ENCODE data around the gene CRTC1. TPM values are rescaled to one million over a fixed set of nuclear protein-coding genes. Genes with fewer than 3 reads are reported as not detected.

Gene CRTC1
- total RNA-seq, 1 donor from 2014 or later = 28.8 TPM

DNA sequence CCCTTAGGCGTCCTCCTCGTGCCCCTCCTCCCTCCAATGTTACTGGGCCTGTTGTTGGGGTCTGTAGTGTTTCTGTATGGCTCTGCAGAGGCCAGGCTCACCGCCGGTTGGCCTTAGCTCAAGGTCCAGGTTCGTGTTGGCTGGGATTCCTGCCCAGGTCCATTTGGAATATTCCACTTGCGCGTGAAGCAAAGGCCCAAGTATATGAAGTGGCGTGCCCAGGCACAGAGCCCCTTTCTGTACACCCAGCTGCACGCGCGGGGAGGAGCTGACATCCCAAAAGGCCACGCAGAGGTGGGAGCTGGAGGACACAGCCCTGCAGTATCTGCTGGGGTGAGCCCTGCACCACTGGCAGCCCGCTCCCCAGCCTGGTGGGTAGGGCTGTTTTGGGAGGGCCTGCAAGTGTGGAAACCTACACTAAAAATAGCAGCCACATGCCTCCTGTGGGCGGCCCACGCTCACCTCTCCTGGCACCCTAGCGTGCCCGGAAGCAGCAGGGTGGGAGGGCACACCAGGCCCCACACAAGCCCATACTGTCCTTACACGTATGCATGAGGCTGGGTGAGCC, 30.2 kb downstream of the CRTC1 start:
- H3K27ac Mint-ChIP-seq (ENCODE audit: unreplicated experiment) = peak overlapping the region; percentile 66
- peaks cover 5% of the 10 kb centered on the region for H3K9me3 Mint-ChIP-seq (ENCODE audit: unreplicated experiment)
- TF ChIP-seq, protein P1, sequence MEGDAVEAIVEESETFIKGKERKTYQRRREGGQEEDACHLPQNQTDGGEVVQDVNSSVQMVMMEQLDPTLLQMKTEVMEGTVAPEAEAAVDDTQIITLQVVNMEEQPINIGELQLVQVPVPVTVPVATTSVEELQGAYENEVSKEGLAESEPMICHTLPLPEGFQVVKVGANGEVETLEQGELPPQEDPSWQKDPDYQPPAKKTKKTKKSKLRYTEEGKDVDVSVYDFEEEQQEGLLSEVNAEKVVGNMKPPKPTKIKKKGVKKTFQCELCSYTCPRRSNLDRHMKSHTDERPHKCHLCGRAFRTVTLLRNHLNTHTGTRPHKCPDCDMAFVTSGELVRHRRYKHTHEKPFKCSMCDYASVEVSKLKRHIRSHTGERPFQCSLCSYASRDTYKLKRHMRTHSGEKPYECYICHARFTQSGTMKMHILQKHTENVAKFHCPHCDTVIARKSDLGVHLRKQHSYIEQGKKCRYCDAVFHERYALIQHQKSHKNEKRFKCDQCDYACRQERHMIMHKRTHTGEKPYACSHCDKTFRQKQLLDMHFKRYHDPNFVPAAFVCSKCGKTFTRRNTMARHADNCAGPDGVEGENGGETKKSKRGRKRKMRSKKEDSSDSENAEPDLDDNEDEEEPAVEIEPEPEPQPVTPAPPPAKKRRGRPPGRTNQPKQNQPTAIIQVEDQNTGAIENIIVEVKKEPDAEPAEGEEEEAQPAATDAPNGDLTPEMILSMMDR (IDR thresholded peaks at IDR 0.05; ENCODE audit: partially characterized antibody, unreplicated experiment) = no peak
- H3K27me3 Mint-ChIP-seq (ENCODE audit: unreplicated experiment) = peaks cover 6% of the 10 kb centered on the region
- DNase-seq = no peak
- H3K4me1 Mint-ChIP-seq (ENCODE audit: low read depth, unreplicated experiment) = peaks cover 22% of the 10 kb centered on the region
- no peak overlapping the region for H3K4me3 Mint-ChIP-seq (ENCODE audit: unreplicated experiment)
- H3K36me3 Mint-ChIP-seq (ENCODE audit: unreplicated experiment) = peaks cover 4% of the 10 kb centered on the region

DNA sequence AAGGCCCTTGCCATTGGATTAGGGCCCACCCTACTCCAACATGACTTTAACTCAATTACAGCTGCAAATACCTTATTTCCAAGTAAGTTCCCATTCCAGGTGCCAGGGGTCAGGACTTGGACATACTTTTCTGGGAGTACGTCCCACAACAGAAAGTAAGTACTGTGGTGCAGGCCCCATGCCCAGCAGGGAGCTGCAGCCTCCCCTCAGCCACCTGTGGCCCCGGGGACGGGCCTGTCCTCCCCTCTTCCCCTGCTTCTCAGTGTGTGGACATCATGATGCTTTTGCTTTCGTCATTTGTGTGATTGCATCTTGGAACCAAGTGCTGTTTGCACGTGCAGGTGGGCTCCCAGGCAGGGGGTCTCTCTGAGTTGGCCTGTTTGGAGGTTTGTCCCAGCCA, 31.9 kb downstream of the CRTC1 start:
- peaks cover 6% of the 10 kb centered on the region for H3K9me3 Mint-ChIP-seq (ENCODE audit: unreplicated experiment)
- peaks cover 6% of the 10 kb centered on the region for H3K36me3 Mint-ChIP-seq (ENCODE audit: unreplicated experiment)
- H3K4me3 Mint-ChIP-seq (ENCODE audit: unreplicated experiment) = no peak overlapping the region
- peaks cover 23% of the 10 kb centered on the region for H3K4me1 Mint-ChIP-seq (ENCODE audit: low read depth, unreplicated experiment)
- TF ChIP-seq, protein P1 (IDR thresholded peaks at IDR 0.05; ENCODE audit: partially characterized antibody, unreplicated experiment) = no peak
- DNase-seq = no peak
- no peak overlapping the region for H3K27ac Mint-ChIP-seq (ENCODE audit: unreplicated experiment)
- H3K27me3 Mint-ChIP-seq (ENCODE audit: unreplicated experiment) = peaks cover 9% of the 10 kb centered on the region

DNA sequence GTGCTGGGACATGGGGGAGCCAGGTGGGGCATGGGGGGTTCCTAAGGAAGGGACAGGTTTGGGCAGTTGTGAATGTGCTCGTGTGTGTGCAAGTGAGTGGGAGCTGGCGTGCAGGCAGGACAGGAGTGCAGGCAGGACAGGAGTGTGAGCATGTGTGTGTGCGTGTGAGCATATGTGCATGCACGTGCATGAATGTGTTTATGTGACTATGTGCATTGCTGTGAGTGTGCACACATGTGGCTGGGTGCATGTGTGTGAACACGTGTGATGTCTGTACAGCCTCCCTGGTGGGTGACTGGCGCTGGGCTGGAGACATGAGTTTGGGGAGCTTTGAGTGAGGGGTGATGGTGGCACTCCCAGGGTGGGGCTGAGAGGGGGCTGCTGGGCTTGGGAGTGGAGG, 33.4 kb downstream of the CRTC1 start:
- peaks cover 6% of the 10 kb centered on the region for H3K9me3 Mint-ChIP-seq (ENCODE audit: unreplicated experiment)
- peaks cover 6% of the 10 kb centered on the region for H3K36me3 Mint-ChIP-seq (ENCODE audit: unreplicated experiment)
- no peak for DNase-seq
- peak overlapping the region; percentile 5 for H3K4me3 Mint-ChIP-seq (ENCODE audit: unreplicated experiment)
- H3K27ac Mint-ChIP-seq (ENCODE audit: unreplicated experiment) = peak overlapping the region; percentile 88
- TF ChIP-seq, protein P1 (IDR thresholded peaks at IDR 0.05; ENCODE audit: partially characterized antibody, unreplicated experiment) = no peak
- peaks cover 11% of the 10 kb centered on the region for H3K27me3 Mint-ChIP-seq (ENCODE audit: unreplicated experiment)
- peaks cover 23% of the 10 kb centered on the region for H3K4me1 Mint-ChIP-seq (ENCODE audit: low read depth, unreplicated experiment)

DNA sequence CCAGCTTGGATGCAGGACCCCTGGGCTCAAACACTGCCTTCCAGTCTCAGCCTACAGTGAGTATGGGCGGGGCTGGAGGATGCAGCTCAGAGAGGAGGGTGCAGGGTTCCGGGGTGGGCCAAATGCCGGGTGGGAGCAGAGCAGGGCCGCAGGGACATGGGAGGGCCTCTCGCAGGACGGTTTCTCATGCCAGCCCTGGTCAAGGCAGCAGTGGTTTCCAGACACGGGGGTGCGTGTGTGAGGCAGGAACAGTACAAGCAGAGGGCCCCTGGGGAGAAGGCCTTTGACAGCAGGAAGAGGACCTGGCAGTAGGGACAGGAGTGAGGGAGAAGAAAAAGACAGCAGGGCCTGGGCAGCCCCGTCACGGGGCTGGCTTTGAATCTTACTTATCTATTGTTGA, 34.1 kb downstream of the CRTC1 start:
- TF ChIP-seq, protein P1 (IDR thresholded peaks at IDR 0.05; ENCODE audit: partially characterized antibody, unreplicated experiment) = no peak
- peaks cover 23% of the 10 kb centered on the region for H3K4me1 Mint-ChIP-seq (ENCODE audit: low read depth, unreplicated experiment)
- H3K27ac Mint-ChIP-seq (ENCODE audit: unreplicated experiment) = peak overlapping the region; percentile 72
- peaks cover 6% of the 10 kb centered on the region for H3K9me3 Mint-ChIP-seq (ENCODE audit: unreplicated experiment)
- DNase-seq = peak; percentile 46
- no peak overlapping the region for H3K4me3 Mint-ChIP-seq (ENCODE audit: unreplicated experiment)
- peaks cover 11% of the 10 kb centered on the region for H3K27me3 Mint-ChIP-seq (ENCODE audit: unreplicated experiment)
- H3K36me3 Mint-ChIP-seq (ENCODE audit: unreplicated experiment) = peaks cover 6% of the 10 kb centered on the region

DNA sequence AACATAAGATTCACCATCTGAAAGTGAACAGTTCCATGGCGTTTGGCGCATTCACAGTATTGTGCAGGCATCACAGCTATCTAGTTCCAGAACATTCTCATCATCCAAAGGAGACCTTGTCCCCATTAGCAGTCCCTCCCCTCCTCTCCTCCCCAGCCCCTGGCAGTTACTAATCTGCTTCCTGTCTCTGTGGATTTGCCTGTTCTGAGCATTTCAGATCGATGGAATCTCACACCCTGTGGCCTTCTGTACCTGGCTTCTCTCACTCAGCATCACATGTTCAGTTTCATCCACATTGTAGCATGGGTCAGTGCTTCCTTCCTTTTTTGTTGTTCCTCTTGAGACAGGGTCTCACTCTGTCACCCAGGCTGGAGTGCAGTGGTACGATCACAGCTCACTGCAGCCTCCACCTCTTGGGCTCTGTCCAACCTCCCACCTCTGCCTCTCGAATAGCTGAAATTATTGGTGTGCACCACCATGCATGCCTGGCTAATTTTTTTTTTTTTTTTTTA, 34.6 kb downstream of the CRTC1 start:
- DNase-seq = no peak
- H3K4me3 Mint-ChIP-seq (ENCODE audit: unreplicated experiment) = peak overlapping the region; percentile 17
- TF ChIP-seq, protein P1 (IDR thresholded peaks at IDR 0.05; ENCODE audit: partially characterized antibody, unreplicated experiment) = no peak
- peaks cover 11% of the 10 kb centered on the region for H3K27me3 Mint-ChIP-seq (ENCODE audit: unreplicated experiment)
- peak overlapping the region; percentile 72 for H3K27ac Mint-ChIP-seq (ENCODE audit: unreplicated experiment)
- peaks cover 6% of the 10 kb centered on the region for H3K9me3 Mint-ChIP-seq (ENCODE audit: unreplicated experiment)
- H3K36me3 Mint-ChIP-seq (ENCODE audit: unreplicated experiment) = peaks cover 6% of the 10 kb centered on the region
- H3K4me1 Mint-ChIP-seq (ENCODE audit: low read depth, unreplicated experiment) = peaks cover 21% of the 10 kb centered on the region
